NCI-H526 (cell line): ENCODE measurements around the gene KAT6B.

Source experiments
- DNase-seq, 2 experiments: peaks; one replicate each; lab custom pipeline; 2025; lab: John Stamatoyannopoulos, UW

The KAT6B gene

GRCh38 chr10:74988054-74988775, 161.8 kb downstream of the KAT6B start:
- no peak for DNase-seq

- no peak for DNase-seq
Observed at GRCh38 chr10:74988832-74989561, 162.6 kb downstream of the KAT6B start.

- peak in 1 of 2 experiments; percentile 37 for DNase-seq
Observed at GRCh38 chr10:74991435-74991834, 165.0 kb downstream of the KAT6B start.

- no peak for DNase-seq
Observed at GRCh38 chr10:74992068-74992467, 165.7 kb downstream of the KAT6B start.

GRCh38 chr10:74993649-74994048, 167.2 kb downstream of the KAT6B start:
- DNase-seq = no peak

- no peak for DNase-seq
Observed at GRCh38 chr10:74994854-74995253, 168.5 kb downstream of the KAT6B start.

- DNase-seq = no peak
Observed at GRCh38 chr10:74995806-74996205, 169.4 kb downstream of the KAT6B start.

- no peak for DNase-seq
Observed at GRCh38 chr10:74997163-74997562, 170.8 kb downstream of the KAT6B start.

GRCh38 chr10:75000748-75001321, 174.4 kb downstream of the KAT6B start:
- no peak for DNase-seq

GRCh38 chr10:75001715-75002350, 175.4 kb downstream of the KAT6B start:
- DNase-seq = no peak

GRCh38 chr10:75002351-75002725, 175.9 kb downstream of the KAT6B start:
- DNase-seq = no peak

GRCh38 chr10:75002967-75003594, 176.7 kb downstream of the KAT6B start:
- no peak for DNase-seq

GRCh38 chr10:75003891-75004290, 177.5 kb downstream of the KAT6B start:
- no peak for DNase-seq

GRCh38 chr10:75007646-75008045, 181.2 kb downstream of the KAT6B start:
- no peak for DNase-seq

GRCh38 chr10:75008952-75009351, 182.6 kb downstream of the KAT6B start:
- DNase-seq = no peak

- no peak for DNase-seq
Observed at GRCh38 chr10:75009426-75009825, 183.0 kb downstream of the KAT6B start.

GRCh38 chr10:75010373-75010772, 184.0 kb downstream of the KAT6B start:
- no peak for DNase-seq

- no peak for DNase-seq
Observed at GRCh38 chr10:75011221-75011620, 184.8 kb downstream of the KAT6B start.

GRCh38 chr10:75012471-75012870, 186.1 kb downstream of the KAT6B start:
- no peak for DNase-seq

- no peak for DNase-seq
Observed at GRCh38 chr10:75013007-75013406, 186.6 kb downstream of the KAT6B start.

- no peak for DNase-seq
Observed at GRCh38 chr10:75013522-75013921, 187.1 kb downstream of the KAT6B start.

- no peak for DNase-seq
Observed at GRCh38 chr10:75014516-75015230, 188.3 kb downstream of the KAT6B start.
